Measurements from ENCODE around the gene PCGF1.

DNA sequence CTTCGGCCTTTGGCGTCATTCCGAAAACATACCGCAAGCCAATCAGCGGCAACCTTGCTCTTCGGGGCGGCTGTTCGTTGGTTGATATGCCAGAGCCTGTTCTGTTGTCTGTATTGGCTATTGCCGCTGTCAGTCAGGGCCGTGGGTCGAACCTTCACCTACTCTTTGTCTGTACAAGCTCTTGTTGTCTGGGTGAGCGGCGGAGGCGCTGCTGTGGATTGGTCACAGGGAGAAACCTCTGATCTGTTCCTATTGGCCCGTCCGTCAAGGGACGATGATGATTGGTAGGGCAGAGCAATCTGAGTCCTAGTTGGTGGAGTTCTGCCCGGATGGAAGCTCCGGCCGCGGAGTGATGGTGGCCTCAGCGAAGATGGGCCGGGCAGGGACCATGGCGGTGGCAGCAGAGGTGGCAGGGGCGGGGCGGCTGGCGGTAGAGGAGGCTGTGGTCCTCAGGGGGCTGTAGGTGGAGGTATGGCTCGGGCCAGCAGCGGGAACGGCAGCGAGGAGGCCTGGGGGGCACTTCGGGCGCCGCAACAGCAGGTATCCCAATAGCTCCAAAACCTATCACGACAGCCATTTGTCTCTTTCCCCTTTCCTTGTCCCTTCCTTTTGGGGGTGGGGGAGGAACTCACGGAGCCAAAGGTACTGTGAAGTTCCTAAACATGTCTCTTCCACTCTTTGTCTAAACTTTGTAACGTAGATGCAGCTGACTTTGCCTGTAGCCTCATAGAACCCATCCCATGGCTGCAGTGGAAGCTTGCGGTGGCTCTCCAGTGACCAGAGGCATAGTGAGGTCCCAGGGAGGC is 49.2 kb downstream of the PCGF1 start, which contains the start of gene WBP1:
- TF ChIP-seq CTCF (IDR thresholded peaks at IDR 0.05) (no peak), POLR2A (IDR thresholded peaks at IDR 0.05) (peak; percentile 22)
